Bronchial smooth muscle cell (primary cell): ENCODE data around the gene OR1L8. TPM values are rescaled to one million over a fixed set of nuclear protein-coding genes. Genes with fewer than 3 reads are reported as not detected.

ENCODE experiments used
- total RNA-seq: library from RNA; depleted of rRNA; stranded (reverse); fragments of >200 nt; gene quantifications from 2 replicates; pipeline ENCODE4 v1.2.1, GENCODE V29; 2014

OR1L8 gene
- under 0.01 TPM in 1 of 2 replicates, not detected in the other for total RNA-seq

GRCh38 chr9:122583284-122583683 is at the start of gene OR1L8:
TSS of gene OR1L8 (minus strand) at chr9:122583384. CDS start at chr9:122568477, 14,907 bp downstream.

DNA sequence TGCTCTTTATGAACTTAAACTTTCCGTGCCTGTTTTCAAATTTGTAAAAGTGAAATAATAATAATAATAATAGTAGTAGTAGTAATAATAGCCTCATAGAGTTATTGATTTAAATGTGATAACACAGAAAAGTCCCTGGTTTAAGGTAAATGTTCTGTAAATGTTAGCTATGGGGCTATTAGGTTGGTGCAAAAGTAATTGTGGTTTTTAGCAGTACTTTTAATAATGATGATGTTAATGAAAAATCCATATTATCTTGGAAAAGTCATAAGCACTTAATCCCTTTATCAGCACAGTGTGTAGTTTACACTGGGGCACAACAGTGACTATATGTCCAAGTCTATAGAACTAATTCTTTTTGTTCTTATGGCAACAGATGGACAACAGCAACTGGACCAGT is 31.2 kb upstream of the OR1L8 start, which contains the start of gene OR1Q1:
Gene OR1Q1, plus strand, starts transcription at position 377 of the 400 bp plus-strand sequence. Its CDS starts 0 bp downstream, at position 377.

GRCh38 chr9:122552812-122553211 is 30.4 kb downstream of the OR1L8 start, which contains the start of gene OR1N2:
TSS of gene OR1N2 (plus strand) at chr9:122553112. CDS start at chr9:122553212, 100 bp downstream.

DNA sequence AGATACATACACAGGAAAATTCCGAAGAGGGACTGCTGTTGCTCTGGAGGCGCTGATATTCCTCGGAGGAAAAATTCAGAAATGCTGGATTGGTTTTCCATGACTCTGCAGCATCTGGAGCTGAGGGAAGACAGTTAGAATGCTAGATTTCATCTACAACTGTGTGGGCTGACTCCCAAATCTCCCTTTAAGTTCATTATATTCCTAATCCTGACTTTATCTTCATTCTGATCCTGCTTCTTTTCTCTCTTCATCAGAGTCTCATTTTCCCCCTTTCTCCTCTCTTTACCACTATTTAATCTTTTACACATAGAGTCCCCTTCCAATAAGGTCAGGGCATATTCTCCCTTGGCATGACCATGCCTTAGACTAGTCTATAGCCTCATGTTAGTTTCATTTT is 56.0 kb downstream of the OR1L8 start, which contains the start of gene OR1N1:
Gene OR1N1, minus strand, starts transcription at position 101 of the 400 bp plus-strand sequence. Its CDS starts 0 bp downstream, at position 101.

GRCh38 chr9:122518841-122519240 is 64.3 kb downstream of the OR1L8 start, which contains the start of gene OR1J4:
TSS of gene OR1J4 (plus strand) at chr9:122519141. CDS start at chr9:122519141, 0 bp downstream.

Other genes starting within 250 kb of the OR1L8 start
- 18.6 and 26.4 TPM in 2 replicates for gene PTGS1, start 212.4 kb downstream of the OR1L8 start, total RNA-seq
- gene OR1J1, start 105.5 kb downstream of the OR1L8 start, total RNA-seq = not detected in 2 replicates
- not detected in 2 replicates for gene OR1J2, start 72.6 kb downstream of the OR1L8 start, total RNA-seq
- not detected in 2 replicates for gene OR1J4, start 64.2 kb downstream of the OR1L8 start, total RNA-seq
- gene OR1N1, start 56.1 kb downstream of the OR1L8 start, total RNA-seq = not detected in 2 replicates
- gene OR1N2, start 30.3 kb downstream of the OR1L8 start, total RNA-seq = not detected in 2 replicates
- not detected in 2 replicates for gene OR1Q1, start 31.4 kb upstream of the OR1L8 start, total RNA-seq
- gene OR1B1, start 74.2 kb upstream of the OR1L8 start, total RNA-seq = 0.17 TPM in 1 of 2 replicates, not detected in the other
- gene OR1L1, start 78.3 kb upstream of the OR1L8 start, total RNA-seq = not detected in 2 replicates
- not detected in 2 replicates for gene OR1L3, start 91.7 kb upstream of the OR1L8 start, total RNA-seq
- gene OR1L4, start 140.6 kb upstream of the OR1L8 start, total RNA-seq = not detected in 2 replicates
- gene OR1L6, start 158.9 kb upstream of the OR1L8 start, total RNA-seq = not detected in 2 replicates
- not detected in 2 replicates for gene OR5C1, start 205.5 kb upstream of the OR1L8 start, total RNA-seq
- not detected in 2 replicates for gene OR1K1, start 216.7 kb upstream of the OR1L8 start, total RNA-seq
- 37.7 and 55.8 TPM in 2 replicates for gene PDCL, start 245.2 kb upstream of the OR1L8 start, total RNA-seq